OCI-LY1 (cell line): ENCODE measurements around the gene BRME1.

Experiments used
- H2AFZ ChIP-seq: fragments of 200-600 bp; sonication (generic), shearing (Covaris generic); 2 replicates; pipeline ENCODE4 v1.6.0; 2014; ENCODE audit warnings: antibody characterized with exemption, mild to moderate bottlenecking, low read length
- H3F3A ChIP-seq: fragments of 200-600 bp; sonication (generic), shearing (Covaris generic); 2 replicates; pipeline ENCODE4 v1.6.0; 2014; ENCODE audit warnings: mild to moderate bottlenecking, antibody characterized with exemption, low read length, moderate library complexity; ENCODE audit not compliant: insufficient read depth
- H3K27ac ChIP-seq: fragments of 200-600 bp; sonication (generic); 2 replicates; pipeline ENCODE4 v1.5.1; 2014; ENCODE audit warnings: low read length, mixed run types, mild to moderate bottlenecking, low read depth; ENCODE audit not compliant: poor library complexity, severe bottlenecking
- H3K27me3 ChIP-seq: fragments of 200-600 bp; sonication (generic); 2 replicates; pipeline ENCODE4 v1.6.0; 2014; ENCODE audit warnings: antibody characterized with exemption, mild to moderate bottlenecking, low read length, moderate library complexity; ENCODE audit not compliant: insufficient read depth
- H3K36me3 ChIP-seq: fragments of 200-600 bp; sonication (generic); 2 replicates; pipeline ENCODE4 v1.6.1; 2014; ENCODE audit warnings: mild to moderate bottlenecking, antibody characterized with exemption, low read length, moderate library complexity, mixed read lengths; ENCODE audit not compliant: insufficient read depth
- H3K4me1 ChIP-seq: fragments of 200-600 bp; sonication (generic); 2 replicates; pipeline ENCODE4 v1.5.1; 2014; ENCODE audit warnings: mild to moderate bottlenecking, low read length, moderate library complexity; ENCODE audit not compliant: insufficient read depth, severe bottlenecking
- H3K4me2 ChIP-seq: fragments of 200-600 bp; sonication (generic), shearing (Covaris generic); 2 replicates; pipeline ENCODE4 v1.6.1; 2014; ENCODE audit warnings: low read length
- H3K4me3 ChIP-seq: fragments of 200-600 bp; sonication (generic); 2 replicates; pipeline ENCODE4 v1.5.1; 2014; ENCODE audit warnings: low read length, low read depth, mild to moderate bottlenecking, mixed read lengths; ENCODE audit not compliant: poor library complexity, severe bottlenecking
- H3K79me2 ChIP-seq: fragments of 200-600 bp; shearing (Covaris generic); 2 replicates; pipeline ENCODE4 v1.6.1; 2016; ENCODE audit warnings: mixed run types, low read length, mixed read lengths; ENCODE audit not compliant: insufficient read depth
- H3K9ac ChIP-seq: fragments of 200-600 bp; sonication (generic), shearing (Covaris generic); 2 replicates; pipeline ENCODE4 v1.6.1; 2014; ENCODE audit warnings: mild to moderate bottlenecking, low read length, mixed read lengths
- H3K9me2 ChIP-seq: fragments of 200-600 bp; sonication (generic), shearing (Covaris generic); 2 replicates; pipeline ENCODE4 v1.6.1; 2014; ENCODE audit warnings: low read depth, mild to moderate bottlenecking, low read length, mixed read lengths
- H3K9me3 ChIP-seq: fragments of 200-600 bp; shearing (Covaris generic); 2 replicates; pipeline ENCODE4 v1.6.1; 2014; ENCODE audit warnings: low read length, mixed read lengths
- H4K20me1 ChIP-seq: fragments of 200-600 bp; sonication (generic), shearing (Covaris generic); 2 replicates; pipeline ENCODE4 v1.6.0; 2016; ENCODE audit warnings: mild to moderate bottlenecking, low read length; ENCODE audit not compliant: insufficient read depth
- CTCF ChIP-seq: fragments of 200-600 bp; sonication (generic), shearing (Covaris generic); IDR thresholded peaks from 2 replicates; pipeline ENCODE4 v1.5.1; 2017; ENCODE audit warnings: mild to moderate bottlenecking, antibody characterized with exemption, low read length, moderate library complexity, mixed read lengths
- EZH2 ChIP-seq: fragments of 200-600 bp; sonication (generic), shearing (Covaris generic); IDR thresholded peaks from 2 replicates; pipeline ENCODE4 v1.8.0; 2017; ENCODE audit warnings: borderline replicate concordance, mixed run types, mild to moderate bottlenecking, antibody characterized with exemption, low read length, moderate library complexity, mixed read lengths

Gene BRME1

GRCh38 chr19:13884726-13885591, 21.0 kb downstream of the BRME1 start:
- Histone ChIP-seq H3F3A (no peaks in the 10 kb centered on the region), H3K79me2 (no peaks in the 10 kb centered on the region), H3K9me3 (no peaks in the 10 kb centered on the region), H4K20me1 (no peaks in the 10 kb centered on the region), H3K4me3 (no peak overlapping the region), H3K9me2 (no peaks in the 10 kb centered on the region), H3K4me1 (peaks cover 5% of the 10 kb centered on the region), H3K27me3 (peaks cover 12% of the 10 kb centered on the region; the same call in 1 of the 2 replicates), H3K27ac (no peak overlapping the region), H3K9ac (no peak overlapping the region), H2AFZ (no peak overlapping the region), H3K36me3 (no peaks in the 10 kb centered on the region), H3K4me2 (no peak overlapping the region)
- no peak for TF ChIP-seq EZH2
- TF ChIP-seq CTCF, result no peak

DNA sequence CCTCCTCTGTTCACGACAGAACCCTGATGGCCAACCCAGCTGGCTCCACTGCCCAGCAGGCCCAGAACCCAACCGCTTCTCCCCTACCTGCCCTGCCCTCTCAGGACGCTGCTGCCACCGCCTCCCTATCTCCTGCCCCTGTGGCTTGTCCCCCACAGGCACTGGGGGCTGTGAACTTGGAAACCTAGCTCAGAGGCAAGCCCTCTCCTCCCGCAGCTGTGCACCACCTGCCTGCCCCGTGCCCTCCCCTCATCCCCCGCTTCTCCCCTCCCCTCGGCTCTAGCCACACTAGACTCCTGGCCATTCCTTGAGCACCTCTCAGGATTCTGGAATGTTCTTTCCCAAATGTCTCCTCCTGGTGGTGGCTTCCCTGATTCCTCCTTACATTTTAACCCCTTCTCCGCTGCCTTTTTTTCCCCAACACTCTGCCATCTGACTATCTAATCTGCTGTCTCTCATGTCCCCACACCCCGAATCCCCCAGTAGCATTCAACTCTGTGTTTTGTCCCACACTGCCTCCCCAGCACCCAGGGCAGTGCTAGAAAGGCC, 22.3 kb downstream of the BRME1 start:
- no peak overlapping the region for H3K4me2 ChIP-seq

GRCh38 chr19:13882836-13883235, 23.1 kb downstream of the BRME1 start:
- Histone ChIP-seq H3K9me3 (no peaks in the 10 kb centered on the region), H2AFZ (no peak overlapping the region), H3K36me3 (no peaks in the 10 kb centered on the region), H3K4me1 (peaks cover 5% of the 10 kb centered on the region), H3K9me2 (no peaks in the 10 kb centered on the region), H3K9ac (no peak overlapping the region), H3K4me2 (no peak overlapping the region), H3K27ac (no peak overlapping the region), H3K4me3 (no peak overlapping the region), H3F3A (no peaks in the 10 kb centered on the region), H3K27me3 (peaks cover 9% of the 10 kb centered on the region; the same call in 1 of the 2 replicates), H3K79me2 (no peaks in the 10 kb centered on the region), H4K20me1 (no peaks in the 10 kb centered on the region)
- TF ChIP-seq CTCF (no peak), EZH2 (no peak)

More for the DNA sequence above, 22.3 kb downstream of the BRME1 start:
- H3K4me3 ChIP-seq, result no peak overlapping the region
- no peaks in the 10 kb centered on the region for H3F3A ChIP-seq
- H3K9ac ChIP-seq, result no peak overlapping the region
- H3K27ac ChIP-seq, result no peak overlapping the region
- peaks cover 9% of the 10 kb centered on the region; the same call in 1 of the 2 replicates for H3K27me3 ChIP-seq
- no peaks in the 10 kb centered on the region for H3K9me3 ChIP-seq
- TF ChIP-seq CTCF (no peak), EZH2 (no peak)
- no peak overlapping the region for H2AFZ ChIP-seq
- H3K9me2 ChIP-seq, result no peaks in the 10 kb centered on the region
- no peaks in the 10 kb centered on the region for H3K79me2 ChIP-seq
- no peaks in the 10 kb centered on the region for H3K36me3 ChIP-seq
- peaks cover 5% of the 10 kb centered on the region for H3K4me1 ChIP-seq
- no peaks in the 10 kb centered on the region for H4K20me1 ChIP-seq
